ENCODE data around the gene TAOK2. TPM values are rescaled to one million over a fixed set of nuclear protein-coding genes. Genes with fewer than 3 reads are reported as not detected.
"Not testable (repeated sequence)": the region's sequence is repeated elsewhere in the genome, so short reads cannot be mapped to it uniquely, and the experiment has no call there.

TAOK2 gene
- 17.7 TPM for total RNA-seq

- ATAC-seq = peak; percentile 98
Observed at GRCh38 chr16:29973384-29974246, at the start of gene TAOK2. Gene TAOK2, plus strand, starts transcription at chr16:29973868. Its CDS starts 3,905 bp downstream, at chr16:29977773.

DNA sequence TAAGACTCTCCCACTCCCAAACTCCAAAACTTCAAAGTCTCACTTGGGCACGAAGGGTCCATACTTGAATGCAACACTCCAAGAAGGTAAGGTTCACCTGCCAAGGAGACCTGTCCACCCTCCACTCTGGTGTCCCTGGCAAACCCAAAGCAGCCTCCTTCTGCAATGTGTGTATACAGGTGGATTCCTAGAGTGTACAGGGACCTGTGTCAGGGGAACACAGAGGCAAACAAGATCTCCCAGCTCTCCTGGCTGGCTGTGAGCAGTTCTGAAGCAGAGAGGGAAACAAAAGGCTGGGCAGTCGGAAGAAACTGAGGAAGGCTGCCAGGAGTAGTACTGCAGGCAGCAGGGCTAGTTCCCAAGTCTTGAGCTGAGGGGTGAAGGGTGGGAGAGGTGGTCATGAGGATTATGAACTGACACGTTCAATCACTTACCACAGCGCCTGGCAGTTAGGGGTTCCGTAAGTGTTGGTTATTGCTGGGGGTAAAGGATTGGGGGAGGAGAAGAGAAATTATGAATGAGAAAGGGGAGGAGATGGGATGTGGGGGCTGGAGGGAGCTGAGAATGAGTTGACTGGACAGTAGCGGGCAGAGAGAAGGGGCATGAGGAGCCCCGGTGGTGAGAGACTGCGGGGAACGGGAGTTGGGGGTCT, 48.4 kb upstream of the TAOK2 start:
- ATAC-seq = peak; percentile 27

- peak; percentile 97 for ATAC-seq
Observed at GRCh38 chr16:29925781-29926710, 47.6 kb upstream of the TAOK2 start, which contains the start of gene KCTD13. Gene KCTD13, minus strand, starts transcription at chr16:29926226. Its CDS starts 193 bp downstream, at chr16:29926033.

- peak; percentile 6 for ATAC-seq
Observed at GRCh38 chr16:29926711-29927052, 47.0 kb upstream of the TAOK2 start.

DNA sequence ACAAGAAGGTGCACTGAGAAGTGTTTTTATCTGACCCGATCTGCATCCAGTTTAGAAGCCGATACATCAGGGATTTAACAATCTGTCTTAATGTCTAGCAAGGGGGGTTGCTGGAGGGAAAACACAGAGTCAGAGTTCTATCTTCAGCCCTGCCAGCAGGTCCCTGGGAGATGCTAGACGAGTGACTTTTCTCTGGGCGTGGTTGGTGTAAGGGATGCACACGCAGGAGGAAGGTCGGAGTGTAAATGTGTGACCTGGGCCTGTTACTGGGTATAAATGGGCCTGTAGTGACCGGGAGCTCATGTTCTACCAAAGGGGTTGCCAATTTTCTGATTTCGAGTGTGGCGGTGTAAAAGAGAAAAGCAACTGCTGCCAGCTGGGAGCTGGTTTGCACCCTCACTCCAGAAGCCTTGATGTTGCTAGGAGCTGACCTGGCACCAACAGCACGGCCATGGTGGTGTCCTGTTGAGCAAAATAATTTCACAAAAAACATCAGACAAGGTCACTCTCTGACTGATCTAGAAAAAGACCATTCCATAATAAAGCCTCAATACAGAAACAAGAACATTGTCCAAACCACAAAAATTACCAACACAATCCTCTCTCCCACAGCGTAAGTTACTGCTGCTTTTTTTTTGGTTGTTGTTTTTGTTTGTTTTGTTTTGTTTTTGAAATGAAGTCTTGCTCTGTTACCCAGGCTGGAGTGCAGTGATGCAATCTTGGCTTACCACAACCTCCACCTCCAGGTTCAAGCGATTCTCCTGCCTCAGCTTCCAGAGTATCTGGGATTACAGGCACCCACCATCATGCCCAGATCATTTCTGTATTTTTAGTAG, 46.4 kb upstream of the TAOK2 start:
- no peak for ATAC-seq

DNA sequence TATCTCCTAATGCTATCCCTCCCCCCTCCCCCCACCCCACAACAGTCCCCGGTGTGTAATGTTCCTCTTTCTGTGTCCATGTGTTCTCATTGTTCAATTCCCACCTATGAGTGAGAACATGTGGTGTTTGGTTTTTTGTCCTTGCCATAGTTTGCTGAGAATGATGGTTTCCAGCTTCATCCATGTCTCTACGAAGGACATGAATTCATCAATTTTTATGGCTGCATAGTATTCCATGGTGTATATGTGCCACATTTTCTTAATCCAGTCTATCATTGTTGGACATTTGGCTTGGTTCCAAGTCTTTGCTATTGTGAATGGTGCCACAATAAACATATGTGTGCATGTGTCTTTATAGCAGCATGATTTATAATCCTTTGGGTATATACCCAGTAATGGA, 41.9 kb upstream of the TAOK2 start:
- ATAC-seq = not testable (repeated sequence)

- ATAC-seq = no peak
Observed at GRCh38 chr16:29940656-29941055, 33.0 kb upstream of the TAOK2 start.

DNA sequence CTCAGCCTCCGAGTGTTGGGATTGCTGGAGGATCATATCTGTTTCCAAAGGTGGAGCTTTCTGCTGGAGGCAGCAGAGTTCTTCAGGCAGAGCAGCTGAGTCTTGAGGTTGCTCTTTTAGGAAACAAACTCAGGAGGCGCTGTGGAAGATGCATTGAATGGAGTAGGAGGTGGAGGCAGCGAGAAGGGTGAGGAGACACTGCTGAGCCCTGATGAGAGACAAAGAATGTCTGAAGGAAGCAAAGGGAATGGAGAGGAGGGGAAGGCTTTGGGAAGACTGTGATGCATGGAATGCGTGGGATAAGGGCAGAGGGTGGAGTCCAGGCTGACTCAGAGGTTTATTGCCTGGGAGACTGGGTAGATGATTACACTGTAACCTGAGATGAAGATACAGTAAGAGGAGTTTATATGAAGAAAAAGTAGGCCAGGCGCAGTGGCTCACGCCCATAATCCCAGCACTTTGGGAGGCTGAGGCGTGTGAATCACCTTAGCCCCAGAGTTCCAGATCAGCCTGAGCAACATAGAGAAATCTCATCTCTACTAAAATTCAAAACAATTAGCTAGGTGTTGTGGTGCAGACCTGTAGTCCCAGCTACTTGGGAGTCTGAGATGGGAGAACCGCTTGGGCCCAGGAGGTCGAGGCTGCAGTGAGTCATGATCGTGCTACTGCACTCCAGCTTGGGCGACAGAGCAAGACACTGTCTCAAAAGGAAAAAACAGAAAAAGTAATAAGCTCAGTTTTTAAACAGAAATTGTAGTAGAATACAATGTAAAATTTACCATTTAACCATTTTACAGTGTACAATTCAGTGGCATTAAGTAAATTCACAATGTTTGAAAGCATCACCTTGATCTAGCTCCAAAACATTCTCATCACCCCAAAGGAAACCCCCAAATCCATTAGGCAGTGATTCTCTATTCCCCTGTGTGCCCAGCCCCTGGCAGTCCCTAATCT, 29.5 kb upstream of the TAOK2 start:
- peak; percentile 98 for ATAC-seq

GRCh38 chr16:29947897-29948296, 25.8 kb upstream of the TAOK2 start:
- ATAC-seq = no peak

- no peak for ATAC-seq
Observed at GRCh38 chr16:29950806-29951461, 22.7 kb upstream of the TAOK2 start.

- ATAC-seq = no peak
Observed at GRCh38 chr16:29951625-29952365, 21.9 kb upstream of the TAOK2 start.

DNA sequence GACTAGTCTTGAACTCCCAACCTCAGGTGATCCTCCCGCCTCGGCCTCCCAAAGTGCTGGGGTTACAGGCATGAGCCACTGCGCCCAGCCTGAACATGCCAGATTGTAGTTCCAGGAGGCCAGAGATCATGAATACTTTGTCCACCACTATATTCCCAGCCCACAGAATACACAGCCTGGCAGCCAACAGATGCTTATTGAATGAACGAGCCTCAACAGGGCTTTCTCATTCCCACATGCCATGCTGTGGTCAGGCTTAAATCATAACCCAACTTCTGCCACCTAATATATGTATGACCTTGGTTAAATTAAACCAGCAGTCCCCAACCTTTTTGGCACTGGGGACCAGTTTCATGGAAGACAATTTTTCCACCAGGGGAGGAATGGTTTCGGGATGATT, 14.9 kb upstream of the TAOK2 start:
- no peak for ATAC-seq

GRCh38 chr16:29959293-29959692, 14.4 kb upstream of the TAOK2 start:
- ATAC-seq = no peak

DNA sequence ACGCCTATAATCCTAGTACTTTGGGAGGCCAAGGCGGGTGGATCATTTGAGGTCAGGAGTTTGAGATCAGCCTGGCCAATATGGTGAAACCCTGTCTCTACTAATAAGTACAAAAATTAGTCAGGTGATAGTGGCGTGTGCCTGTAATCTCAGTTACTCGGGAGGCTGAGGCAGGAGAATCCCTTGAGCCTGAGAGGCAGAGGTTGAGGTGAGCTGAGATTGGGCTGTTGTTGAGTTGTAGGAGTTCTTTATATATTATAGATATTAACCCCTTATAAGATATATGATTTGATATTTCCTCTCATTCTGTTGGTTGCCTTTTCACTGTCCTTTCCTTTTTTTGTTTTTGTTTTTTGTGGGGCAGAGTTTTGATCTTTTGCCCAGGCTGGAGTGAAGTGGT, 13.8 kb upstream of the TAOK2 start:
- not testable (repeated sequence) for ATAC-seq

DNA sequence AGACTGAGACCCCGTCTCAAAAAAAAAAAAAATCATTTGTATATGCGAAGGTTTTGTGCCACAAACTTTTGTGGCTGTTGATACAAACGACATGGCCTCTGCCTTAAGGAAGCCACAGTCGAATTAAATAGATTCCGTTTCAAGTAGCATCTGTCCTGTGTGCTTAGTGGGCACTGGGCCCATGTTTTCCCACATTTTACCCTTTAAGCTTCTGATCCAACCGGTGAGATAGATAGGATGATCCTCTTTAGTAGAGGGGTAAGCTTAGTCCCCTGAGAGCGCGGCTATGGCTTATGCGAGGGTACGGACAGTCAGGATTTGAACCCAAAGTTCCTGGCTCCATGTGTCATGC, 12.6 kb upstream of the TAOK2 start:
- no peak for ATAC-seq

GRCh38 chr16:29961479-29962343, 12.0 kb upstream of the TAOK2 start, which contains the start of gene TMEM219:
Gene TMEM219, plus strand, starts transcription at chr16:29962079. Its CDS starts 1,065 bp downstream, at chr16:29963144.
- ATAC-seq = peak; percentile 98

DNA sequence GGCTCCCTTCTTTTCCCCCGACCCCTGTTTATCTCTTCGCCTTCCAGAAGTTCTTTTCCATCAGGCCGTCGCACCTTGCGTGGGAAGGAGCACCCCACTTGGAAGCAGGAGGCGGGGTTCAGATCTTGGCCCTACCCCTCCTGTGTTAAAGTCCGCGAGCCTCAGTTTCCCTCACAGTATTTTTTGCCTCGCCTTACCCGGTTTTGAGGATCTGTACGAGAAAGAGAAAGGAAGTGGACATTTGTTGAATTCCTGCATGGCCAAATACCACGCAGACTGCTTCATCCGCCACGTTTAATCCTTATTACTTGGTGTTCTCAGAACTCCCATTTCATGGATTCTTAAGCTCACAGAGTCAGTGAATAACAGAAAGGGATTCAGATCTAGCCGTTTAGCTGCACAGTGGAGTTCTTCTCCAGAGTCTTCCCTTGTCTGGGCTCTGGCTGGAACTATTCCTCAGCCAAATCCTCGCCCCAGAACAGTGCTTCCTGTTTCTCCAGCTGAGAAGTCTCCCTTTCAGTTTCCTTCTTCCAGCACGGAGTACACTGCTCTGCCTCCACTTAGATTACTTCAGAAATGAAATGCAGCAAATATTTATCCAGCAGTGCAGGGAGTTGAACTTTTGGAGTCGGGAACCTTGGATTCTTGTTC, 11.2 kb upstream of the TAOK2 start:
- ATAC-seq = peak; percentile 51
